ENCODE data around the gene LTO1.

The LTO1 gene

GRCh38 chr11:69644071-69644961 lies 30.8 kb downstream of the LTO1 start:
- no peak for DNase-seq

DNA sequence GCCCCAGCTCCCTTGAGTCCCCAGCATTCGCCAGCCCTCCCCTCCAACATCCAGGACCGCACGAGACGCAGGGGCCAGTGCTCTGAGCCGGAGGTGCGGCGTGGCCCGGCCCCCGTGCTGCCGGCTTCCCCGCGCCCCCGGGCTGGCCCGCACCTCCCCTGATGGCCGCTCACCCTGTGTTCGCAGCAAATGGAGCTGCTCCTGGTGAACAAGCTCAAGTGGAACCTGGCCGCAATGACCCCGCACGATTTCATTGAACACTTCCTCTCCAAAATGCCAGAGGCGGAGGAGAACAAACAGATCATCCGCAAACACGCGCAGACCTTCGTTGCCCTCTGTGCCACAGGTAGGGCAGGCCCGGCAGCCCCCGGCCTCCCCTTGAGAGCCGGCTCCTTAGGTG lies 31.5 kb downstream of the LTO1 start:
- DNase-seq: no peak

GRCh38 chr11:69642913-69643632 lies 32.1 kb downstream of the LTO1 start:
- peak; percentile 81 to 85 for DNase-seq

- peak; percentile 53 to 60 for DNase-seq
Measured at GRCh38 chr11:69642549-69642912, 32.6 kb downstream of the LTO1 start.

DNA sequence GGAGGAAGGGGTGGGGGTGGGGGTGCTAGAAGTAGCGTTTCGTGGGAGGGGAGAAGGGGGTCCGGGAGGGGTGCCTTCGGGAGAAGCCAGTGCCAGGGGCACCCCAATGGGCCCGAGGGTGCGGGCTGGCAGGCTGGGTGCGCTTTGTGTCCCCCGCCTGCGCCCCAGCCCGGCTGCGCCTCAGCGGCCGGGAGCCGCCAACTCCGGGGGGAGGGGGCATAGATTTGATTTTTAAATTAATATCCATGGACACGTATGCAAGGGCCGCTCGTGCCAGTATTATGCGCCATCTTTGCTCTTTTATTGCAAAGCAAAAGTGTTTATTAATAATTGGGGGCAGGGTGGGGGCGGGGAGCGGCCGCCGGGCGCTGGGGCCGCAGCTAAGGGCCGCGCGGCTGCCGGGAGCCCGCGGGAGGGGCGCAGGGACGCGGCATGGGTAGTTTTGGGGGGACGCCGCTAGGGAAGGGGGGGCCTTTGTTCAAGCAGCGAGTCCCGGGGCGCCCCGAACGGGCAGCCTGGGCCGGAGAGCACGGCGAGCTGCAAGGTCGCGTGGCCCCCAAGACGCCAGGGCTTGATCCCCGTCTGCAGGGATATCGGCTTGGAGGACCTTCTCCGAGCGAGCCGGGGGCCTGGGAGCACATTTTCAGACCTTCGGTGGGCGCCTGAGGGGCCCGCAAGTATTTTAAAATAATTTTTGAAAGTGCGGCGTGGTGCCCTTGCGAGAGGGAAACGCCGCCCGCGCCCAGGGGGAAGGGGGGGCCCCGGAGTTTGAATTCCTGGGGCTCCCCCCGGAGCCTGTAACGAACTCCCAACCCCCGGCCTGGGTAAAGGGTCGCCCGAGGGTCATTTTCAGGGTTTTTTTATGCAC lies 33.2 kb downstream of the LTO1 start:
- peak in 1 of 2 donors; percentile 24 for DNase-seq

- DNase-seq: peak; percentile 51 to 52
Measured at GRCh38 chr11:69640995-69641581, 34.1 kb downstream of the LTO1 start, which contains the start of gene CCND1. Gene CCND1 (plus strand): TSS chr11:69641156. CDS start chr11:69641314, 158 bp downstream.

DNA sequence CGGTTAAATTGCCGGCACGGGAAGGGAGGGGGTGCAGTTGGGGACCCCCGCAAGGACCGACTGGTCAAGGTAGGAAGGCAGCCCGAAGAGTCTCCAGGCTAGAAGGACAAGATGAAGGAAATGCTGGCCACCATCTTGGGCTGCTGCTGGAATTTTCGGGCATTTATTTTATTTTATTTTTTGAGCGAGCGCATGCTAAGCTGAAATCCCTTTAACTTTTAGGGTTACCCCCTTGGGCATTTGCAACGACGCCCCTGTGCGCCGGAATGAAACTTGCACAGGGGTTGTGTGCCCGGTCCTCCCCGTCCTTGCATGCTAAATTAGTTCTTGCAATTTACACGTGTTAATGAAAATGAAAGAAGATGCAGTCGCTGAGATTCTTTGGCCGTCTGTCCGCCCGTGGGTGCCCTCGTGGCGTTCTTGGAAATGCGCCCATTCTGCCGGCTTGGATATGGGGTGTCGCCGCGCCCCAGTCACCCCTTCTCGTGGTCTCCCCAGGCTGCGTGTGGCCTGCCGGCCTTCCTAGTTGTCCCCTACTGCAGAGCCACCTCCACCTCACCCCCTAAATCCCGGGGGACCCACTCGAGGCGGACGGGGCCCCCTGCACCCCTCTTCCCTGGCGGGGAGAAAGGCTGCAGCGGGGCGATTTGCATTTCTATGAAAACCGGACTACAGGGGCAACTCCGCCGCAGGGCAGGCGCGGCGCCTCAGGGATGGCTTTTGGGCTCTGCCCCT lies 34.7 kb downstream of the LTO1 start:
- DNase-seq: peak in 1 of 2 donors; percentile 14

DNA sequence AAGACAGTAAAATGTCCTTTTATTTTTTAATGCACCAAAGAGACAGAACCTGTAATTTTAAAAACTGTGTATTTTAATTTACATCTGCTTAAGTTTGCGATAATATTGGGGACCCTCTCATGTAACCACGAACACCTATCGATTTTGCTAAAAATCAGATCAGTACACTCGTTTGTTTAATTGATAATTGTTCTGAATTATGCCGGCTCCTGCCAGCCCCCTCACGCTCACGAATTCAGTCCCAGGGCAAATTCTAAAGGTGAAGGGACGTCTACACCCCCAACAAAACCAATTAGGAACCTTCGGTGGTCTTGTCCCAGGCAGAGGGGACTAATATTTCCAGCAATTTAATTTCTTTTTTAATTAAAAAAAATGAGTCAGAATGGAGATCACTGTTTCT lies 35.3 kb downstream of the LTO1 start:
- no peak for DNase-seq

- DNase-seq: peak in 1 of 2 donors; percentile 42
Measured at GRCh38 chr11:69638941-69639681, 36.0 kb downstream of the LTO1 start.

DNA sequence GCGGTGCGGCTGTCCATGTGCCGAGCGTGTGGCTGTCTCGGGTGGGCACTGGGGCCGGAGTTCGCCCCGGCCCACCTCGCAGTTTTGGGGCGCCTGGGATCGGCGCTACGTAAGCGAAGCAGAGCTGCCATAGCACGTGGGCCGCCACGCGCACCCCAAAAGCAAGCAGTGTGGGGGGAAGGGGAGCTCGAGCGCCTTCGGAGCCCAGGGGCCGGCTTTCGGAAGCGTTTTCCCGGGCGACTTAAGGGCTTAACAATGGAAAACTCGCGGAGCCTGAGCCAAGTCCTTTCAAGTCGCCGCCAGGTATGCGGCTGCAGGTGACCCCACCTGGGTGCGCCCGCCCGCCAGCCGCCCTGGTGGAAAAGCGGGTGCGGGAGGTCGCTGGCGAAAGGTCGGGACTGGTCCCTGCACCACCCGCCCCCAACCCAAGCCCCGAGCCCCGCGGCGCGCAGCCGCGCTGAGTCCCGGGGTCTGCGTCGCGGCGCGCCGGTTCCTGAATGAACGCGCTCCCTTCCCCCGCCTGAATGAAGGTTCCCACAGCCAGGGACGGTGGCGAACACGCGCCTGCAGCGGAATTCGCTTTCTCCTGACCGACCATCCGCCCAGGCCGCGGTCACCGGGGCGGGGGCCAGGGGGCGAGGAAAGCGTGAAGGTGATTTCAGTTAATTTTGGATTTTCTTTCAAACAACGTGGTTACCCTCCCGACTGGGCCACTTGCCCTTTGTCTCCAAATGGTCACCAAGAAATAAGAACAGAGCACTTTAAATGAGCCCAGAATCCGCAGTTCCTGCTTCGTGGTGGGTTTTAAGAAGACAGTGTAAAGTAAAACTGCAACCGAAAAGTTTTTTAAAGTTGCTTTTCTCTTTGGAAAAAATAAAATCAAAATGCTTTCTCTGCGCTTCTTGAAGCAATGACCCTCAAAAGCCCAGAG lies 36.9 kb downstream of the LTO1 start:
- peak in 1 of 2 donors; percentile 16 for DNase-seq

GRCh38 chr11:69637198-69637940 lies 37.8 kb downstream of the LTO1 start:
- DNase-seq: no peak

- DNase-seq: peak in 1 of 2 donors; percentile 39
Measured at GRCh38 chr11:69636512-69637197, 38.5 kb downstream of the LTO1 start.

GRCh38 chr11:69635804-69636511 lies 39.2 kb downstream of the LTO1 start:
- no peak for DNase-seq

- DNase-seq: no peak
Measured at GRCh38 chr11:69635195-69635594, 40.0 kb downstream of the LTO1 start.

DNA sequence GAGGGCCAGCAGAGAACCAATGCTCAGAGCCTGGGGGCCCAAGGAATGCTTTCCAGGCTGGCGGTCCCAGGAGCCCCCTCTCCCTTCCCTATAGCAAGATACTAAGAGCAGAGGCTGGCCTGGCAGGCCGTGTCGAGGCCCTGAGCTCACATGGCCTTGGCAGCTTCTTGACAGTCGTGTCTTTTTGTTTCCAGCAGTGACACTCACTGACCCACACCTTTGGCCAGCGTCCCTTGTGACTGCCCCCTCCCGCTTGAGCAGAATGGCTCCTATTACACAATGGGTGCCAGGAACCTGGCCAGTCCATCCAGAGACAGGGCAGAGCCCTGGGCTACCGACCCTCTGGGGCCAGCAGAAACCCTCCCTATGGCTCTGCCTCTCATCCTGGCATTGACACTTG lies 40.6 kb downstream of the LTO1 start:
- DNase-seq: no peak

- DNase-seq: no peak
Measured at GRCh38 chr11:69634069-69634468, 41.1 kb downstream of the LTO1 start.

- DNase-seq: no peak
Measured at GRCh38 chr11:69632900-69633299, 42.3 kb downstream of the LTO1 start.

- no peak for DNase-seq
Measured at GRCh38 chr11:69630424-69630823, 44.7 kb downstream of the LTO1 start.

Measured in stimulated activated CD4-positive, alpha-beta T cell treated with anti-CD3 and anti-CD28 coated beads, Interleukin-2, amount 100 ng/mL, for 24 hours (primary cell).